ENCODE data around the gene SRSF8. TPM values are rescaled to one million over a fixed set of nuclear protein-coding genes. Genes with fewer than 3 reads are reported as not detected.
"Not testable (repeated sequence)": the region's sequence is repeated elsewhere in the genome, so short reads cannot be mapped to it uniquely, and the experiment has no call there.

SRSF8 gene
- total RNA-seq, 4 donors from 2014 or later = 24.3 to 70.6 (median 32.9) TPM

DNA sequence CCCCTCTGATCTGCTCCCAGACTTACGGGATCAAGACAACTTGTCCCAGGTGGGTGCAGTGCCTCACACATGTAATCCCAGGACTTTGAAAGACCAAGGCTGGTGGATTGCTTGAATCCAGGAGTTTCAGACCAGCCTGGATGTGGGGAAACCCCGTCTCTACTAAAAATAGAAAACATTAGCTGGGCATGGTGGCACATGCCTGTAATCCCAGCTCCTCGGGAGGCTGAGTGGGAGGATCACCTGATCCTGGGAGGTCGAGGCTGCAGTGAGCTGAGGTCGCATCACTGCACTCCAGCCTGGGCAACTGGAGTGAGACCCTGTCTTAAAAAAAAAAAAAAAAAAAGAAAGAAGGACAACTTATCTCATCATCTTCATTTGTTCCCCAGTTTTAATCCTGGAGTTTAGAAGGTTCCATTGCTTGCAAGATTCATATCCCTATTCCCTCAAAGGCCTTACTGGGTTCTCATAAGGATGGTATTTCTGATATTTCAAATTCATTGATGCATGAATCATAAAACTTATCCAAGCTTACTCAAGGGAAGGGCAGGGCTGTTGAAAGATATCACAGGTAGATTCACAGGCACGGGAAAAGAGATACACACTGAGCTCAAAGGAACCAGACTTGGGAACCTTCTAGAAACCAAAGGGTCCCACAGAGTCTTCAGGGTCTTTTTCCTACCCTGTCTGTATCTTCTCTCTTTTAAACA lies 37.6 kb downstream of the SRSF8 start:
- Histone ChIP-seq H3K4me1 (no peaks in the 10 kb centered on the region), H3K9me3 (no peaks in the 10 kb centered on the region), H3K4me3 (no peak overlapping the region), H3K36me3 (no peaks in the 10 kb centered on the region), H3K27me3 (no peaks in the 10 kb centered on the region), H3K27ac (no peak overlapping the region)
- no peak for DNase-seq
- no peak for TF ChIP-seq POLR2A (IDR thresholded peaks at IDR 0.05)
- intact Hi-C loops (cut with DNase I; ENCODE audit: low total_unique reads) = no loop called here

DNA sequence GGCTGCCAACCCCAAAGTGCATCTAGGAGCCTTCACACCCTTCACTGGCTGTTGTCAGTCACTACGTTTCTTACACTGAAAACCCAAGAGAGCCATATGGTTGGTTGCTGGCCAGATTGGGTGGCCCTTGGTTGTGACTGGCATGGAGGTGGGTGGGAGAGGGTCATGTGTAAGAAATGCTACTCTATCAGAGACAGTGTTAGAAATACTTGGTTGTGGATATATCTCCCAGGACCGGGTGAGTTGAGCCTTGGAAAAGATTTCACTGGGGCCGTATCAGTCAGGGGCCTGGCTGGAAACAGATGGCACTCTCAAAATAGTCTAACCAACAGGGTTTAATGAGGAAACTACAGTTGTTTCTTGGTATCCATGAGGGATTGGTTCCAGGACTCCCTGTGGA lies 38.1 kb downstream of the SRSF8 start:
- no peaks in the 10 kb centered on the region for H3K27me3 ChIP-seq
- intact Hi-C loops (cut with DNase I; ENCODE audit: low total_unique reads) = no loop called here
- TF ChIP-seq, protein P1, sequence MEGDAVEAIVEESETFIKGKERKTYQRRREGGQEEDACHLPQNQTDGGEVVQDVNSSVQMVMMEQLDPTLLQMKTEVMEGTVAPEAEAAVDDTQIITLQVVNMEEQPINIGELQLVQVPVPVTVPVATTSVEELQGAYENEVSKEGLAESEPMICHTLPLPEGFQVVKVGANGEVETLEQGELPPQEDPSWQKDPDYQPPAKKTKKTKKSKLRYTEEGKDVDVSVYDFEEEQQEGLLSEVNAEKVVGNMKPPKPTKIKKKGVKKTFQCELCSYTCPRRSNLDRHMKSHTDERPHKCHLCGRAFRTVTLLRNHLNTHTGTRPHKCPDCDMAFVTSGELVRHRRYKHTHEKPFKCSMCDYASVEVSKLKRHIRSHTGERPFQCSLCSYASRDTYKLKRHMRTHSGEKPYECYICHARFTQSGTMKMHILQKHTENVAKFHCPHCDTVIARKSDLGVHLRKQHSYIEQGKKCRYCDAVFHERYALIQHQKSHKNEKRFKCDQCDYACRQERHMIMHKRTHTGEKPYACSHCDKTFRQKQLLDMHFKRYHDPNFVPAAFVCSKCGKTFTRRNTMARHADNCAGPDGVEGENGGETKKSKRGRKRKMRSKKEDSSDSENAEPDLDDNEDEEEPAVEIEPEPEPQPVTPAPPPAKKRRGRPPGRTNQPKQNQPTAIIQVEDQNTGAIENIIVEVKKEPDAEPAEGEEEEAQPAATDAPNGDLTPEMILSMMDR (IDR thresholded peaks at IDR 0.05) = no peak
- no peak for TF ChIP-seq POLR2A (IDR thresholded peaks at IDR 0.05)
- no peak for DNase-seq
- no peaks in the 10 kb centered on the region for H3K36me3 ChIP-seq
- no peaks in the 10 kb centered on the region for H3K9me3 ChIP-seq
- no peak overlapping the region for H3K4me3 ChIP-seq
- H3K4me1 ChIP-seq = no peaks in the 10 kb centered on the region
- no peak overlapping the region for H3K27ac ChIP-seq

GRCh38 chr11:95108159-95108611 lies 41.5 kb downstream of the SRSF8 start:
- Histone ChIP-seq H3K27ac (peak overlapping the region; percentile 47 to 68), H3K27me3 (no peaks in the 10 kb centered on the region), H3K9me3 (no peaks in the 10 kb centered on the region), H3K4me1 (no peaks in the 10 kb centered on the region), H3K36me3 (no peaks in the 10 kb centered on the region), H3K4me3 (no peak overlapping the region)
- no peak for TF ChIP-seq POLR2A (IDR thresholded peaks at IDR 0.05)
- TF ChIP-seq, protein P1 (IDR thresholded peaks at IDR 0.05) = no peak
- intact Hi-C loops (cut with DNase I; ENCODE audit: low total_unique reads) = no loop called here
- peak in 1 of 2 donors; percentile 60 for DNase-seq

DNA sequence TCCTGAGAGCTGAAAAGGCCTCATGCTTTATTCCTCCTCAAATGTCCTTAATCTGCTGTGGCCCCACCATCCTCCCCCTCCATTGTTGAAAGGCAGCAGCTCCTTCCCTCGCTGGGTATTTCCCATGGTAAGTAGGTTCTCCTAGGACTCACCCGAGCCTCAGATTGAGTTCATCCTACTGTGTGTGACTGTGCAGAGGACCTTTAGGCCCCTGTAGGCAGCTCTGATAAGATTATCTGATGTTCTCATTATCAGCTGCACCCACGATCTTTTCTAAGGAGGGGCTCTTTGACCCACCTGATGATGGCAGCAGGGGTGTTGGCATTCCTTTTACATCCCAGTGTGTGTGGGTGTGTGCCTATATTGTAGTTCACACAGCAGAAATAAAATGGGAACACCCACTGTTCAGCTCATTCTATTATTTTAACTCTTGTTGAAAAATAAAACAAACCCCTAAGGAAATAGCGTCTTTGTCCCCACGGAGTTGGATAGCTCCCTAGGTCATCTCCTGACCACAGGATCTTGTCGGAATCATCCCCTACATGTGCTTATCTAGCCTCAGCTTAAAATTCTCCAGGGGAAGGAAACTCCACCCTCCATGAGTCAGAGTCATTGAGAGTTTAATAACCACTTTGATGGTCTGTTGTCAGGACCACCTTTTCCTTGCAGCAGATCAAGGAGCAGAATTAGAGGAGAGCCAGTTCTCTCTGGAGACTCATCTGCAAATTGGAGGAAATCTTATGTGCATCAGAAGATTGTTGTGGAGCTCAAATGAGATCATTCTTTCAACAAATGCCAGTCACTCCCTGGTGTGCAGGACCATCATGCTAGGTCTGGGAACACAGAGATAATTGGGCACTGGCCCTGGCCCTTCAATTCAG lies 42.2 kb downstream of the SRSF8 start:
- Histone ChIP-seq H3K9me3 (no peaks in the 10 kb centered on the region), H3K27me3 (no peaks in the 10 kb centered on the region), H3K27ac (peak overlapping the region; percentile 45 to 68), H3K4me3 (no peak overlapping the region), H3K4me1 (no peaks in the 10 kb centered on the region), H3K36me3 (no peaks in the 10 kb centered on the region)
- DNase-seq = no peak
- TF ChIP-seq, protein P1 (IDR thresholded peaks at IDR 0.05) = no peak
- TF ChIP-seq POLR2A (IDR thresholded peaks at IDR 0.05) = no peak
- intact Hi-C loops (cut with DNase I; ENCODE audit: low total_unique reads) = no loop called here

DNA sequence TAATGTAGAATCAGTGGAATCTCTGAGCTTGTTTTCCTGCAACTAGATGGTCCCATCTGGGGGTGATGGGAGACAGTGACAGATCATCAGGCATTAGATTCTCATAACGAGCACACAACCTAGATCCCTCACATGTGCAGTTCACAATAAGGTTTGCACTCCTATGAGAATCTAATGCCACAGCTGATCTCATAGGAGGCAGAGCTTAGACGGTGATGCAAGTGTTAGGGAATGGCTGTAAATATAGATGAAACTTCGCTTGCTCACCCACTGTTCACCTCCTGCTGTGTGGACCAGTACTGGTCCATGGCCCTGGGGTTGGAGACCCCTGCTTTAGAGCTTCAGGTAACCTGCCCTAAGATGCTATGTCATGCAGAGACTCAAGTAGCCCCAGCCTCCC lies 44.8 kb downstream of the SRSF8 start:
- DNase-seq; H3K4me3 ChIP-seq; H3K27me3 ChIP-seq; H3K36me3 ChIP-seq; H3K9me3 ChIP-seq; H3K4me1 ChIP-seq; H3K27ac ChIP-seq; intact Hi-C loops (cut with DNase I; ENCODE audit: low total_unique reads): not testable (repeated sequence)

GRCh38 chr11:95111923-95112540 lies 45.3 kb downstream of the SRSF8 start:
- no peaks in the 10 kb centered on the region for H3K9me3 ChIP-seq
- H3K27ac ChIP-seq = no peak overlapping the region
- no peaks in the 10 kb centered on the region for H3K4me1 ChIP-seq
- TF ChIP-seq, protein P1 (IDR thresholded peaks at IDR 0.05) = no peak
- TF ChIP-seq POLR2A (IDR thresholded peaks at IDR 0.05) = no peak
- H3K4me3 ChIP-seq = no peak overlapping the region
- intact Hi-C loops (cut with DNase I; ENCODE audit: low total_unique reads) = no loop called here
- H3K27me3 ChIP-seq = no peaks in the 10 kb centered on the region
- H3K36me3 ChIP-seq = no peaks in the 10 kb centered on the region
- DNase-seq = no peak

Data from uterus (tissue), 4 donors.